ENCODE measurements around the gene RCOR2. TPM values are rescaled to one million over a fixed set of nuclear protein-coding genes. Genes with fewer than 3 reads are reported as not detected.

The RCOR2 gene
- total and polyA plus RNA-seq, 2 of the 13 experiments (the other 11 are each of a cell fraction or from before 2014, with no cell fraction given) = 8.3 to 8.5 TPM

GRCh38 chr11:63897459-63898146 is 19.4 kb downstream of the RCOR2 start (continued):
- TF ChIP-seq SKIL (CRISPR knock-in tag; IDR thresholded peaks at IDR 0.05; ENCODE audit: borderline replicate concordance) = no peak
- no peak for TF ChIP-seq FUBP1 (CRISPR knock-in tag; IDR thresholded peaks at IDR 0.05; ENCODE audit: borderline replicate concordance)
- no peak for TF ChIP-seq KLF15 (CRISPR knock-in tag; IDR thresholded peaks at IDR 0.05; ENCODE audit: borderline replicate concordance)
- TF ChIP-seq, protein P1, sequence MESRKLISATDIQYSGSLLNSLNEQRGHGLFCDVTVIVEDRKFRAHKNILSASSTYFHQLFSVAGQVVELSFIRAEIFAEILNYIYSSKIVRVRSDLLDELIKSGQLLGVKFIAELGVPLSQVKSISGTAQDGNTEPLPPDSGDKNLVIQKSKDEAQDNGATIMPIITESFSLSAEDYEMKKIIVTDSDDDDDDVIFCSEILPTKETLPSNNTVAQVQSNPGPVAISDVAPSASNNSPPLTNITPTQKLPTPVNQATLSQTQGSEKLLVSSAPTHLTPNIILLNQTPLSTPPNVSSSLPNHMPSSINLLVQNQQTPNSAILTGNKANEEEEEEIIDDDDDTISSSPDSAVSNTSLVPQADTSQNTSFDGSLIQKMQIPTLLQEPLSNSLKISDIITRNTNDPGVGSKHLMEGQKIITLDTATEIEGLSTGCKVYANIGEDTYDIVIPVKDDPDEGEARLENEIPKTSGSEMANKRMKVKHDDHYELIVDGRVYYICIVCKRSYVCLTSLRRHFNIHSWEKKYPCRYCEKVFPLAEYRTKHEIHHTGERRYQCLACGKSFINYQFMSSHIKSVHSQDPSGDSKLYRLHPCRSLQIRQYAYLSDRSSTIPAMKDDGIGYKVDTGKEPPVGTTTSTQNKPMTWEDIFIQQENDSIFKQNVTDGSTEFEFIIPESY (CRISPR knock-in tag; IDR thresholded peaks at IDR 0.05) = no peak
- no peak for TF ChIP-seq AKAP8 (CRISPR knock-in tag; IDR thresholded peaks at IDR 0.05)

Data from HepG2 (cell line).